KMS-11 (cell line): ENCODE data around the gene GRAP.

ENCODE experiments used
- H2AFZ ChIP-seq: fragments of 200-600 bp; sonication (generic); 2 replicates; pipeline ENCODE4 v1.6.1; 2016; ENCODE audit warnings: antibody characterized with exemption, mixed run types, low read depth
- H3K27ac ChIP-seq: fragments of 200-600 bp; sonication (generic); 2 replicates; pipeline ENCODE4 v1.6.1; 2016; ENCODE audit warnings: mild to moderate bottlenecking, mixed run types
- H3K27me3 ChIP-seq: fragments of 200-600 bp; sonication (generic); 2 replicates; pipeline ENCODE4 v1.6.1; 2017; ENCODE audit warnings: mild to moderate bottlenecking, low read depth, mixed run types, moderate library complexity; ENCODE audit not compliant: insufficient read depth
- H3K36me3 ChIP-seq: fragments of 200-600 bp; sonication (generic); 2 replicates; pipeline ENCODE4 v1.6.1; 2017; ENCODE audit warnings: mild to moderate bottlenecking, mixed run types; ENCODE audit not compliant: insufficient read depth
- H3K4me1 ChIP-seq: fragments of 200-600 bp; sonication (generic); 2 replicates; pipeline ENCODE4 v1.6.1; 2016; ENCODE audit warnings: mild to moderate bottlenecking, low read depth, mixed run types; ENCODE audit not compliant: poor library complexity, severe bottlenecking
- H3K4me2 ChIP-seq: fragments of 200-600 bp; sonication (generic); 2 replicates; pipeline ENCODE4 v1.7.0; 2016; ENCODE audit warnings: mild to moderate bottlenecking, mixed run types
- H3K4me3 ChIP-seq: fragments of 200-600 bp; sonication (generic); IDR thresholded peaks from 2 replicates; pipeline ENCODE4 v1.6.1; 2017; ENCODE audit warnings: low read depth, low read length, mixed read lengths; ENCODE audit not compliant: insufficient read depth
- H3K79me2 ChIP-seq: fragments of 200-600 bp; sonication (generic); 2 replicates; pipeline ENCODE4 v1.6.1; 2016; ENCODE audit warnings: low read depth, mixed run types; ENCODE audit not compliant: insufficient read depth
- H3K9ac ChIP-seq: fragments of 200-600 bp; sonication (generic); 2 replicates; pipeline ENCODE4 v1.6.1; 2016; ENCODE audit warnings: mild to moderate bottlenecking, mixed run types
- H4K20me1 ChIP-seq: fragments of 200-600 bp; sonication (generic); 2 replicates; pipeline ENCODE4 v1.6.1; 2016; ENCODE audit warnings: mild to moderate bottlenecking, mixed run types; ENCODE audit not compliant: insufficient read depth
- TF ChIP-seq, protein P1 (sequence below): fragments of 200-600 bp; sonication (generic); conservative IDR thresholded peaks from 2 replicates; pipeline ENCODE4 v1.6.1; 2017; ENCODE audit warnings: low read depth, mild to moderate bottlenecking, antibody characterized with exemption, low read length, moderate library complexity, mixed read lengths

Gene GRAP

GRCh38 chr17:18977021-18977420 lies 69.7 kb downstream of the GRAP start:
- H3K4me1 ChIP-seq = no peaks in the 10 kb centered on the region
- H3K4me3 ChIP-seq = no peak overlapping the region
- H3K27ac ChIP-seq = no peak overlapping the region
- no peak overlapping the region for H3K4me2 ChIP-seq
- H4K20me1 ChIP-seq = no peaks in the 10 kb centered on the region
- TF ChIP-seq, protein P1, sequence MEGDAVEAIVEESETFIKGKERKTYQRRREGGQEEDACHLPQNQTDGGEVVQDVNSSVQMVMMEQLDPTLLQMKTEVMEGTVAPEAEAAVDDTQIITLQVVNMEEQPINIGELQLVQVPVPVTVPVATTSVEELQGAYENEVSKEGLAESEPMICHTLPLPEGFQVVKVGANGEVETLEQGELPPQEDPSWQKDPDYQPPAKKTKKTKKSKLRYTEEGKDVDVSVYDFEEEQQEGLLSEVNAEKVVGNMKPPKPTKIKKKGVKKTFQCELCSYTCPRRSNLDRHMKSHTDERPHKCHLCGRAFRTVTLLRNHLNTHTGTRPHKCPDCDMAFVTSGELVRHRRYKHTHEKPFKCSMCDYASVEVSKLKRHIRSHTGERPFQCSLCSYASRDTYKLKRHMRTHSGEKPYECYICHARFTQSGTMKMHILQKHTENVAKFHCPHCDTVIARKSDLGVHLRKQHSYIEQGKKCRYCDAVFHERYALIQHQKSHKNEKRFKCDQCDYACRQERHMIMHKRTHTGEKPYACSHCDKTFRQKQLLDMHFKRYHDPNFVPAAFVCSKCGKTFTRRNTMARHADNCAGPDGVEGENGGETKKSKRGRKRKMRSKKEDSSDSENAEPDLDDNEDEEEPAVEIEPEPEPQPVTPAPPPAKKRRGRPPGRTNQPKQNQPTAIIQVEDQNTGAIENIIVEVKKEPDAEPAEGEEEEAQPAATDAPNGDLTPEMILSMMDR = no peak
- no peaks in the 10 kb centered on the region for H3K79me2 ChIP-seq
- H3K27me3 ChIP-seq = no peaks in the 10 kb centered on the region
- no peak overlapping the region for H3K9ac ChIP-seq
- H2AFZ ChIP-seq = no peak overlapping the region
- H3K36me3 ChIP-seq = no peaks in the 10 kb centered on the region

GRCh38 chr17:18976201-18976600 lies 70.6 kb downstream of the GRAP start:
- Histone ChIP-seq H2AFZ (no peak overlapping the region), H3K4me3 (no peak overlapping the region), H3K79me2 (no peaks in the 10 kb centered on the region), H3K9ac (no peak overlapping the region), H3K36me3 (no peaks in the 10 kb centered on the region), H3K27me3 (no peaks in the 10 kb centered on the region), H3K27ac (no peak overlapping the region), H3K4me2 (no peak overlapping the region), H4K20me1 (no peaks in the 10 kb centered on the region), H3K4me1 (no peaks in the 10 kb centered on the region)
- TF ChIP-seq, protein P1 = no peak

- H2AFZ ChIP-seq = no peak overlapping the region
- TF ChIP-seq, protein P1 = no peak
- H3K27ac ChIP-seq = no peak overlapping the region
- H4K20me1 ChIP-seq = no peaks in the 10 kb centered on the region
- H3K9ac ChIP-seq = no peak overlapping the region
- H3K4me3 ChIP-seq = no peak overlapping the region
- no peaks in the 10 kb centered on the region for H3K27me3 ChIP-seq
- no peaks in the 10 kb centered on the region for H3K79me2 ChIP-seq
- H3K4me1 ChIP-seq = no peaks in the 10 kb centered on the region
- H3K36me3 ChIP-seq = no peaks in the 10 kb centered on the region
- no peak overlapping the region for H3K4me2 ChIP-seq
These were observed 71.2 kb downstream of the GRAP start for GRCh38 chr17:18975597-18975996.

DNA sequence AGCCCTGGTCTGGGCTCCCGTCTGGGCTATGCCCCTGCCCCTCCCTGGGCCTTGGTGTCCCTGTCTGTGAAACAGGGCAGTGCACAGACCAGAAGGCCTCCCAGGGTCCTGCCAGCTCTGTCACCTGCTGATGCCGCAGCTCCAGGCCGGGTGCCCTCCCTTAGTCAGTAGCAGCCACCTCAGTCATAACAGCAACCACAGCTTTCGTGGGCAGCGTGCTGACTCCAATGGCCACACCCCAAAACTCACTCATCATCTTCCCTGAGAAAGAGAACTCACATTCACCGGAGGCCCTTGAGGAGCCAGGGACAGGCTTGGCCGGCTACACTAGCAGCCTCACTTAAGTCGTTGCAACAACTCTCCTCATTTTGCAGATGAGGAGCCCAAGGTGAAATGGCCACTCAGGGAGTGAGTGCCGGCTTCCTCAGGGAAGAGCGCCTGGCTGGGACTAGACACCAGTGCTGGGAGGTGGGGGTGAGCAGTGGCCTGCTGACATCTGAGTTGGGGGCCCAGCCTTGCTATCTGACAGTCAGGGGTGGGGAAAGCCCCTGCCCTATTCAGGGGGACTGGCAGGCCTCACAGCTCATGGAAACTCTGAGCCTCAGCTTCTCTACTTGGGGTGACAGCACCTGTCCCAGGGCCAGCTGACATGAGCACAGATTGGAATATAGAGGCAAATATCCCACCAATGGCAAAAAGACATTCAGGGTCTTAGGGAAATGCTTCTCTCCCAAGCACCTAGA lies 72.2 kb downstream of the GRAP start:
- H3K4me1 ChIP-seq = no peaks in the 10 kb centered on the region
- no peaks in the 10 kb centered on the region for H4K20me1 ChIP-seq
- no peak overlapping the region for H3K4me2 ChIP-seq
- no peak overlapping the region for H3K9ac ChIP-seq
- TF ChIP-seq, protein P1 = no peak
- H3K79me2 ChIP-seq = no peaks in the 10 kb centered on the region
- no peak overlapping the region for H2AFZ ChIP-seq
- H3K36me3 ChIP-seq = no peaks in the 10 kb centered on the region
- H3K27me3 ChIP-seq = no peaks in the 10 kb centered on the region
- H3K27ac ChIP-seq = no peak overlapping the region
- H3K4me3 ChIP-seq = no peak overlapping the region
